CD4-positive, alpha-beta T cell treated with Interferon alpha-2 for 1 hour (primary cell): Measurements from ENCODE around the gene RGSL1.

ENCODE experiments used
- DNase-seq, 2 donors: peaks; one replicate each; pipeline ENCODE4 v3.0.0-alpha.2; 2020 to 2022

The RGSL1 gene

GRCh38 chr1:182555493-182555892, 105.5 kb downstream of the RGSL1 start:
- DNase-seq = no peak

GRCh38 chr1:182556279-182556678, 106.3 kb downstream of the RGSL1 start:
- no peak for DNase-seq

GRCh38 chr1:182560392-182560984, 110.5 kb downstream of the RGSL1 start:
- no peak for DNase-seq

DNA sequence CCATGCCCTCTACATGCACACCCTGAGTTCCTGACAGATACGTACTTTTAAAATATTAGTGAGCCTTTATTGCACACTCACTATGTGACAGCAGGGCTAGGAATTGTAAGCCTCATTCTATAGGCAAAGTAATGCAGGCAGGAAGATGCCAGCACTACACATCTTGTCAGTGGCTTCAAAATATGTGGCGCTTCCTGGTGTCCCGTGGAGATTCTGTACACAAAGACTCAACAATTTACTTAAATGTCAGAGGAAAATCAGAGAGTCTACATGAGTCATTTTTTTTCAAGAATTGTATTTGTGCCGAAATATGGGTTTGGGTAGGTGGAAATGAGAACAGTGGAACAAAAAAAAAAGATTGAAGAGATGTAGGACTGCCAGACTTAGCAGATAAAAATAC, 111.5 kb downstream of the RGSL1 start:
- no peak for DNase-seq

GRCh38 chr1:182563095-182563494, 113.1 kb downstream of the RGSL1 start:
- DNase-seq = no peak

DNA sequence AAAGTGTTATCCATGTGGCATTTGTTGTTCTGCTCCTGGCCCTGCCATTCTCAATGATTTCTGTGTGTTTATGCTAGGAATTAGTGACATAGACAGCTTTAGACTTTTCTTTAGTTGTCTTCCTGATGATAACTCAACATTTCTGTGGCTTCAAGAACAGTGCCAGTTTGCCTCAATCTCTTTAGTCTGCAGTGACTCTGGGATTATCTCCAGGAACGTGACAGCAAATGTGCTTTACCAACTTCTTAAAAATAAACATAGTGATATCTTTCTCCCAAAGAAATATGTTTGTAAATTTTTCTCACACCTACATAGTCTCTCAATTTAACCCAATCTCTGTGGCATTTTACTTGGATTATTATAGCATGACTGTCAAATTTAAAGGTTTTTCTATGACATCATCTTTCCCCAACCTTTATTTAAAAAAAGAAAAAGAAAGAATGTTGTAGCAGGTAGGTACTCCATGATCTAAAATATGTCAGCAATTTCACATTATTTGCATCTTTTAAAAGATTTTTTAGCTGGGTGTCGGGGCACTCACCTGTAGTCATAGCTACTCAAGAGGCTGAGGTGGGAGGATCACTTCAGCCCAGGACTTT, 114.6 kb downstream of the RGSL1 start:
- no peak for DNase-seq

- no peak for DNase-seq
Observed at GRCh38 chr1:182565537-182565936, 115.6 kb downstream of the RGSL1 start.

DNA sequence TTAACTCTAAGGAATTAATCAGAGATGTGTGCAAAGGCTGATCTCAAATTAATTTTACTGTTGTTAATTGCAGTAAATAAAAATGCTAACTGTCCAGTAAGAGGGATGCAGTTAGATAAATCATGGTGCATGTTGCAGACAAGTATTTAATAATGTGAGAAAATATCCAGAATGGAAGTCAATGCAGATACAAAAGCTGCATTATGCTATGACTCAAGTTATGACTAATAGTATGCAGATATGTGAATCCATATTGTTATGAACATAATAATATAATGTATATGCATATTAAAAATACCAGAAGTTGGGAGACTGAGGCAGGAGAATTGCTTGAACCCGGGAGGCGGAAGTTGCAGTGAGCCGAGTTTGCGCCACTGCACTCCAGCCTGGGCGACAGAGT, 117.7 kb downstream of the RGSL1 start:
- no peak for DNase-seq

GRCh38 chr1:182568647-182569284, 118.8 kb downstream of the RGSL1 start:
- DNase-seq = no peak

DNA sequence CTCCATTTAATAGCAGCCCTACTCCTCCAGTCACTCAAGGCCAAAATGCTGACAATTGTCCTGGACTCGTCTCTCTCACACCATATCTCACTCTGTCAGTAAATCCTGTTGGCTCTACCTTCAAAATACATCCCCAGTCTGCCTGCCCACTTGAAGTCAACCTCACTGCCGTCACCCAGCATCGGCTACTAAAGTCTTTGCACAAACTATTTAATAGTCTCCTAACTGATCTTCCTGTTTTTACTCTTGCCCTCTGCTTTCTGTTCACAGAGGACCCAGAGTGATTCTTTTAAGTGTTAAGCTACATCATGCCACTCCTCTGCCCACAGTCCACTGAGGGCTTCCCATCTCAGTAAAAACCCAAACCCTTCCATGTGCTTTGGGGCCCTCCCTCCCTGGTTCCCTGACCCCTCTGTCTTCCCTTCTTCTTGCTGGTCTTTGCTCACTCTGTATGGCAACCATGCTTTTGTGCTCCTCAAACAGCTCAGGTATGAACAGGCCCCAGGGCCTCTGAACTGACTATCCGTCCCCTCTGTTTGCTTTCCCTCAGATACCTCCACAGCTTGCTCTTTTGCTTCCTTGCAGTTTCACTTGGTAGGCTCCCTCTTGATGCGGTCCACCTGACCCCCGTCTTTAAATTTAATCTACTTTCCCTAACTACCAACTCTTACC, 120.1 kb downstream of the RGSL1 start:
- DNase-seq = no peak

DNA sequence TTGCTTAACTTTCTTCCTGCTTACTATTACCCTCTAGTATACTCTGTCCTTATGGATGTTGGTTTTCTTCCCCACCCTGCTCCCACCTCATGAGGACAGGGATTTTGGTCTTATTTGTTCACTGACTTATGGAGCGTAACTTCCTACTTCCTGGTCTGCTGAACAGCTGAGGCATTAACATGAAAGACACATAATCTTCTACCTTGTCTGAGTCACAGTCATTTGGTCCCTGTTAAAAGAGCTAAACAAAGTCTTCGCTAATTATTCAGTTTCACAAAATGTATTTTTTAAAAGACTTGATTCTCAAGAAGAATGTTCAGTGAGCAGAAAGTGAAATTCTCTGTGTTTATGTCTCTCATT, 120.6 kb downstream of the RGSL1 start:
- DNase-seq = no peak

- DNase-seq = no peak
Observed at GRCh38 chr1:182574156-182574555, 124.2 kb downstream of the RGSL1 start.

DNA sequence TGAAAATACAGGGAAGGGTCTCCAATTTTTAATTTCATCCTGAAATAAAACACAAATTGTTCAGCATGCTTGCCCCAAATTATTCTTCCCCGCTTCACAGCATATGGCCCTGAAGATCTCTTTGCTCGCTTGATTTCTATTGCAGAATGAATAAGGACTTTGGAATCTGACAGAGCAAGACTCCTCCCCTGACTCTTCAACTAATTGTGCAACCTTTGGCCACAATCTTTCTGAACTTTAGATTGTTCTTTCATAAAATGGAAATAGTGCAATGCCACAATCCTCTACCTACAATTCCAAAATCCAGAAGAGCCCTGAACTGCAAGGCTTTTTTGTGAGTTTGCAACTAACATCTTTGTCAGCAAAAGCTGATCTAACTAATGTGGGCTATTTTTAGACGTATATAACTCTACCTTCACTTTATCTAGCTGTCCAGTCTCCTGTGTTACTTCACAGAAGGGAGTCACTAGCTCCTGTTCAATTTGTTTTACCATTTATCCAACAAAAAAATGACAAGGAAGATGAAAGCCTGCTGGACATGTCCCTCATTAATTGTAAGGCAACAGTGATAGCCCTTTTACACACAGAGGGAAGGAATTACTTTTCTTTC, 125.7 kb downstream of the RGSL1 start:
- no peak for DNase-seq

- no peak for DNase-seq
Observed at GRCh38 chr1:182580736-182581135, 130.8 kb downstream of the RGSL1 start.

- DNase-seq = no peak
Observed at GRCh38 chr1:182584746-182585145, 134.8 kb downstream of the RGSL1 start.

DNA sequence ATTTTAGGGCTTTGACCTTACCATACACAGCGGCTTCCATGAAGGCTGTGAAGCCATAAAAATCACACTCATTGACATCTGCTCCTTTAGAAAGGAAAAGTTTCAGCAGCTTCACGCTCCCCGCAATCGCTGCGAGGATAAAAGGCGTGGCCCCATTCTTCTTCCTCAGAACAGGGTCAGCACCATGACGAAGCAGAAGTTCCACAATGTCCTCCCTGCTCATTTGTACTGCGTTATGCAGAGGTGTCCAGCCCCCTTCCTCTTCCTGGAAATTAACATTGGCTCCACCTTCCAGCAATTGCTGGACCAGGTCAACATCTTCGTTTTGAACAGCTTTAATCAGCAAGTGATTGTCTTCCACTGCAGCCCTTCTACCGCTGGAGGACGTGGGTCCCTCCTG, 136.4 kb downstream of the RGSL1 start:
- DNase-seq = no peak

DNA sequence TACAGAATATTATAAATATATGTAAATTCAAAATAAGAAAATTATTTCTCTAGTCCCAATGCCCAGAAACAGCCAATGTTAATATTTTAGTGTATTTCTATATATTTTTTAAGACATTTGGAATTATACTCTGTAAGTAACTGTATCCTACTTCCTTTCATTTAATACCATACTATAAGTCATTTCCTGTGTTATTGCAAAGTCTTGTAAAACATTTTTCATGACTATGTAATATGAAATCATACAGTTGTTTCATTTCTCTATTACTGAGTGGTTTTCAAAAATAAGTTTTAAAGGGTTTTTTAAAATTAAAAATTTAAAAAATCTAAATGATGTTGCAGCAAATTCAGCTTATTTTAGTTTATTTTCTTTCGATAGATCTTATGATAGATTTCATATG, 137.1 kb downstream of the RGSL1 start:
- DNase-seq = no peak

- no peak for DNase-seq
Observed at GRCh38 chr1:182587666-182588499, 137.9 kb downstream of the RGSL1 start.

- DNase-seq = peak; percentile 51 to 73
Observed at GRCh38 chr1:182588500-182589396, 138.8 kb downstream of the RGSL1 start, which contains the start of gene RNASEL. RNASEL (minus strand) TSS chr1:182589256; CDS start chr1:182586806, 2,450 bp downstream.

DNA sequence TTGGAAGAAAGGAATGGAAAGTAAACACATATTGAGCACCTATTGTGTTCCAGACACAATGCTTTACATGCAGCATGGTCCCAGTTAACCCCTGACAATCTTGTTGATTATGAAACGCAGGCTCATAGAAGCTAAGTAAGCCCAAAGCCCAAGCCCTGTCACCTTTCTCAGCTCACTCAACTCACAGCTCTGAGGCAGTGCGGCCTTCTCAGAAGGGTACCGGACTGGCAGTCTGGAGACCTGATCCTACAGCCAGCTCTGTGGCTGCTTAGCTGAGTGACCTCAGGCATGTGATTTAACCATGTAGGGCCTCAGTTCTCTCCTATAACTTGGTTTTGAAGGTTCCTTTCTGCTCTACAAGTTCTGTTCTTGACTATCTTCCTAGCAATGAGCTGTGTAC, 139.6 kb downstream of the RGSL1 start:
- no peak for DNase-seq

DNA sequence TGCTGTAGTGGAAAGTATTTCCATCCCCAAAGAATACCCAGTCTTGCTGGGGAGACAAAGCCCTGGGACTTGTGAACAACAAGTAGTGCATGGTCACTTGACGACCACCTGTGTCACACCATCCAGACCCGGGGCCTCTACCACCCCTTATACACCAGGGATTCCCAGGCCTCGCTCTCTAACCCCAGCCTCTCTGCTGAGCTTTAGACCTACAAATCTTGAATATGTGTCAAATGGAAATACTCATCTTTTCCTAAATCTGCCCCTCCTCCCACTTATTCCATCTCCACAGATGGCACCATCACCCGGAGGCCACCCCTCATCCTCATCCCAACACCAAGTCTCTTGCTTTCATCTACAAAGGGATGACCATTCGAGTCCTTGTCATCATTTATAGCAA, 140.0 kb downstream of the RGSL1 start:
- no peak for DNase-seq
